Ishikawa (cell line): ENCODE results near the gene PABPN1L.

Experiments
- CEBPB ChIP-seq: IDR thresholded peaks from 2 replicates; pipeline ENCODE4 v1.6.1; 2012
- CREB1 ChIP-seq: IDR thresholded peaks from 2 replicates; pipeline ENCODE4 v1.6.1; 2012; ENCODE audit warnings: low read depth
- EGR1 ChIP-seq: IDR thresholded peaks from 2 replicates; pipeline ENCODE4 v1.6.1; 2012
- EP300 ChIP-seq: IDR thresholded peaks from 2 replicates; pipeline ENCODE4 v1.6.1; 2012; ENCODE audit warnings: borderline replicate concordance
- FOXM1 ChIP-seq: IDR thresholded peaks from 2 replicates; pipeline ENCODE4 v1.6.1; 2012; ENCODE audit warnings: low read depth, borderline replicate concordance
- MAX ChIP-seq: IDR thresholded peaks from 2 replicates; pipeline ENCODE4 v1.6.1; 2012
- NFIC ChIP-seq: IDR thresholded peaks from 2 replicates; pipeline ENCODE4 v1.6.1; 2012
- RAD21 ChIP-seq: IDR thresholded peaks from 2 replicates; pipeline ENCODE4 v1.6.1; 2012; ENCODE audit warnings: low read depth
- REST ChIP-seq: IDR thresholded peaks from 2 replicates; pipeline ENCODE4 v1.6.1; 2012; ENCODE audit warnings: low read depth, mild to moderate bottlenecking
- TAF1 ChIP-seq: IDR thresholded peaks from 2 replicates; pipeline ENCODE4 v1.6.1; 2012; ENCODE audit warnings: low read depth, mild to moderate bottlenecking
- TCF12 ChIP-seq: IDR thresholded peaks from 2 replicates; pipeline ENCODE4 v1.6.1; 2012; ENCODE audit warnings: low read depth
- TEAD4 ChIP-seq: IDR thresholded peaks from 2 replicates; pipeline ENCODE4 v1.6.1; 2012
- USF1 ChIP-seq: IDR thresholded peaks from 2 replicates; pipeline ENCODE4 v1.6.1; 2012
- YY1 ChIP-seq: IDR thresholded peaks from 2 replicates; pipeline ENCODE4 v1.6.1; 2012; ENCODE audit warnings: low read depth
- ZBTB7A ChIP-seq: IDR thresholded peaks from 2 replicates; pipeline ENCODE4 v1.6.1; 2012; ENCODE audit warnings: low read depth

PABPN1L gene

GRCh38 chr16:88897696-88898425, 31.4 kb upstream of the PABPN1L start:
- TF ChIP-seq REST (no peak), FOXM1 (no peak), NFIC (no peak), ZBTB7A (no peak), CREB1 (no peak), TCF12 (no peak), YY1 (no peak), EGR1 (no peak), CEBPB (no peak), TEAD4 (no peak), MAX (no peak), TAF1 (no peak), EP300 (no peak)

- TF ChIP-seq TAF1 (no peak), RAD21 (no peak), FOXM1 (no peak), CREB1 (no peak), NFIC (no peak), EGR1 (no peak), USF1 (no peak), CEBPB (no peak), TEAD4 (no peak)
These were observed 30.0 kb upstream of the PABPN1L start for GRCh38 chr16:88896238-88897070.

GRCh38 chr16:88895335-88895734, 28.9 kb upstream of the PABPN1L start:
- TF ChIP-seq TAF1 (no peak), YY1 (no peak), CREB1 (no peak), TCF12 (no peak), EP300 (no peak), MAX (no peak), FOXM1 (no peak), ZBTB7A (no peak), CEBPB (no peak), NFIC (no peak), REST (no peak), EGR1 (no peak), TEAD4 (no peak), USF1 (no peak), RAD21 (no peak)

- TF ChIP-seq USF1: no peak
- TF ChIP-seq EGR1: no peak
These were observed 28.3 kb upstream of the PABPN1L start for GRCh38 chr16:88894681-88895300.

GRCh38 chr16:88893127-88893968, 26.9 kb upstream of the PABPN1L start:
- TF ChIP-seq EP300: no peak
- no peak for TF ChIP-seq EGR1
- no peak for TF ChIP-seq REST
- no peak for TF ChIP-seq YY1
